NB4 (cell line): ENCODE measurements around the gene B3GALNT1.

Experiments used
- MYC ChIP-seq: IDR thresholded peaks from 2 replicates; pipeline ENCODE4 v1.6.1; 2011; ENCODE audit warnings: low read depth, low read length
- TF ChIP-seq, protein P1 (sequence below): IDR thresholded peaks from one replicate; pipeline ENCODE4 v1.5.1; 2012; ENCODE audit warnings: low read depth, low read length

DNA sequence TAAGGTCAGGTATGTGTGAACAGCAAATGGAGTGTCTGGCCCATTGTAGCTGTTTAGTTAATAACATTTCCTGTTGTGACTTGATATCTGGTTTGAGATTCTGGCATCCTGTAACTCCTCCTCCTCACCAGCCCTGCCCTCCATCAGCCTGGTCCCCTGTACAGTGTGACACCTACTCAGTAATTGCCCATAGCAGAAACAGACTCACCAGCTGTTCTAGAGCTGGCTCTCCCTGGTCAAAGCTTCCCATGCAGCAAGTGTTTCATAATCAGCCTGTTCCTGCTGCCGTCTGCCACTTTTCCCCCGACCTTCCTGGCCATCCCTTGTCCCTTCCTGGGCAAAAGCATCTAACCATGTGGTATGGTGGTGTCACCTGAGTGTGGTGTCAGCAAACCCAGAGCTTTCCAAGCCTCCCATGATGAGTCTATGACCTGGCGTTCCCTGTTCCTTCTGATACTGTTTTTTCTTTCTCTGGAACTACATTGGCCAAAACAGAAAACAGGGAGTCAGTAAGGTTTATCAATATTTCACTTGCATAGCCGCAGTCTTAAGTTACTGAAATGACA is 55.4 kb downstream of the B3GALNT1 start:
- TF ChIP-seq, protein P1, sequence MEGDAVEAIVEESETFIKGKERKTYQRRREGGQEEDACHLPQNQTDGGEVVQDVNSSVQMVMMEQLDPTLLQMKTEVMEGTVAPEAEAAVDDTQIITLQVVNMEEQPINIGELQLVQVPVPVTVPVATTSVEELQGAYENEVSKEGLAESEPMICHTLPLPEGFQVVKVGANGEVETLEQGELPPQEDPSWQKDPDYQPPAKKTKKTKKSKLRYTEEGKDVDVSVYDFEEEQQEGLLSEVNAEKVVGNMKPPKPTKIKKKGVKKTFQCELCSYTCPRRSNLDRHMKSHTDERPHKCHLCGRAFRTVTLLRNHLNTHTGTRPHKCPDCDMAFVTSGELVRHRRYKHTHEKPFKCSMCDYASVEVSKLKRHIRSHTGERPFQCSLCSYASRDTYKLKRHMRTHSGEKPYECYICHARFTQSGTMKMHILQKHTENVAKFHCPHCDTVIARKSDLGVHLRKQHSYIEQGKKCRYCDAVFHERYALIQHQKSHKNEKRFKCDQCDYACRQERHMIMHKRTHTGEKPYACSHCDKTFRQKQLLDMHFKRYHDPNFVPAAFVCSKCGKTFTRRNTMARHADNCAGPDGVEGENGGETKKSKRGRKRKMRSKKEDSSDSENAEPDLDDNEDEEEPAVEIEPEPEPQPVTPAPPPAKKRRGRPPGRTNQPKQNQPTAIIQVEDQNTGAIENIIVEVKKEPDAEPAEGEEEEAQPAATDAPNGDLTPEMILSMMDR, result no peak
- TF ChIP-seq MYC, result no peak
